HG03095 (cell line): ENCODE results near the gene PDPR.
"Not testable (repeated sequence)": the region's sequence is repeated elsewhere in the genome, so short reads cannot be mapped to it uniquely, and the experiment has no call there.

ENCODE experiments used
- ATAC-seq: cut with Tn5 transposase; IDR thresholded peaks from one replicate; pipeline ENCODE4 v1.9.1; 2021; ENCODE audit warnings: moderate library complexity; ENCODE audit not compliant: unreplicated experiment

The PDPR gene

GRCh38 chr16:70113982-70114826 lies at the start of gene PDPR:
TSS of gene PDPR (plus strand) at chr16:70114332. CDS start at chr16:70120493, 6,161 bp downstream.
- peak; percentile 89 for ATAC-seq

GRCh38 chr16:70064841-70065370 lies 49.2 kb upstream of the PDPR start:
- peak; percentile 11 for ATAC-seq

- ATAC-seq: peak; percentile 21
Observed at GRCh38 chr16:70065376-70065745, 48.8 kb upstream of the PDPR start.

GRCh38 chr16:70065746-70066658 lies 48.1 kb upstream of the PDPR start:
- ATAC-seq: peak; percentile 81

GRCh38 chr16:70066751-70067150 lies 47.4 kb upstream of the PDPR start:
- ATAC-seq: not testable (repeated sequence)

GRCh38 chr16:70079081-70079480 lies 35.1 kb upstream of the PDPR start:
- ATAC-seq: not testable (repeated sequence)

- ATAC-seq: not testable (repeated sequence)
Observed at GRCh38 chr16:70081219-70081618, 32.9 kb upstream of the PDPR start.

- not testable (repeated sequence) for ATAC-seq
Observed at GRCh38 chr16:70083931-70084330, 30.2 kb upstream of the PDPR start.

GRCh38 chr16:70088160-70088559 lies 26.0 kb upstream of the PDPR start:
- not testable (repeated sequence) for ATAC-seq

- ATAC-seq: not testable (repeated sequence)
Observed at GRCh38 chr16:70088877-70089276, 25.3 kb upstream of the PDPR start.

GRCh38 chr16:70089289-70089688 lies 24.8 kb upstream of the PDPR start:
- not testable (repeated sequence) for ATAC-seq

- ATAC-seq: not testable (repeated sequence)
Observed at GRCh38 chr16:70091104-70091503, 23.0 kb upstream of the PDPR start.

GRCh38 chr16:70094096-70094495 lies 20.0 kb upstream of the PDPR start:
- ATAC-seq: not testable (repeated sequence)

GRCh38 chr16:70109583-70110279 lies 4.4 kb upstream of the PDPR start:
- not testable (repeated sequence) for ATAC-seq

- not testable (repeated sequence) for ATAC-seq
Observed at GRCh38 chr16:70112162-70112561, 2.0 kb upstream of the PDPR start.

GRCh38 chr16:70113599-70113981 lies 542 bp upstream of the PDPR start:
- ATAC-seq: peak; percentile 23

- ATAC-seq: not testable (repeated sequence)
Observed at GRCh38 chr16:70118354-70118753, 4.2 kb downstream of the PDPR start.

- ATAC-seq: not testable (repeated sequence)
Observed at GRCh38 chr16:70118776-70119175, 4.6 kb downstream of the PDPR start.

GRCh38 chr16:70120398-70120797 lies 6.3 kb downstream of the PDPR start:
- not testable (repeated sequence) for ATAC-seq

- ATAC-seq: not testable (repeated sequence)
Observed at GRCh38 chr16:70123822-70124221, 9.7 kb downstream of the PDPR start.

- ATAC-seq: not testable (repeated sequence)
Observed at GRCh38 chr16:70126226-70126625, 12.1 kb downstream of the PDPR start.
